Gastroesophageal sphincter (tissue), 4 donors: ENCODE measurements around the gene CDR2. TPM values are rescaled to one million over a fixed set of nuclear protein-coding genes. Genes with fewer than 3 reads are reported as not detected.

Source experiments
- ATAC-seq: fragments of 150-250 bp; one replicate; pipeline ENCODE4 v1.9.1; 2016; ENCODE audit warnings: mild to moderate bottlenecking, moderate library complexity
- H3K27ac ChIP-seq, 4 donors: fragments of 200-600 bp; sonication (generic) in 3 of 4; 1 replicate in 3 of 4; 2 replicates in 1 of 4; pipeline ENCODE4 v1.5.1; 2016 to 2019
- H3K27me3 ChIP-seq: fragments of 200-600 bp; sonication (generic); one replicate; pipeline ENCODE4 v1.5.1; 2019
- H3K36me3 ChIP-seq, 2 donors: fragments of 200-600 bp; sonication (generic); one replicate each; pipeline ENCODE4 v1.5.1; 2019; ENCODE audit warnings: control low read depth in 1 of 2
- H3K4me1 ChIP-seq, 3 donors: fragments of 200-600 bp; sonication (generic); 1 replicate in 2 of 3; 2 replicates in 1 of 3; pipeline ENCODE4 v1.5.1; 2016 to 2019; ENCODE audit warnings: control low read depth in 2 of 3
- H3K4me3 ChIP-seq, 2 donors: fragments of 200-600 bp; sonication (generic); one replicate each; pipeline ENCODE4 v1.5.1; 2019; ENCODE audit warnings: mild to moderate bottlenecking in 1 of 2, moderate library complexity in 1 of 2
- H3K9me3 ChIP-seq, 3 donors: fragments of 200-600 bp; sonication (generic); one replicate each; pipeline ENCODE4 v1.5.1; 2017 to 2019; ENCODE audit warnings: control low read depth in 2 of 3
- CTCF ChIP-seq, 4 experiments: fragments of 200-600 bp in 2 of 4; fragments of 450-650 bp in 2 of 4; sonication (generic) in 1 of 4; IDR thresholded peaks; one replicate each; pipeline ENCODE4 v1.5.1; 2017 to 2019; ENCODE audit warnings: antibody characterized with exemption in 4 of 4, mild to moderate bottlenecking in 2 of 4, moderate library complexity in 2 of 4
- EP300 ChIP-seq: sonication (generic); formaldehyde crosslinking; IDR thresholded peaks from one replicate; pipeline ENCODE4 v1.6.1; 2017; ENCODE audit warnings: antibody characterized with exemption, mild to moderate bottlenecking
- POLR2A ChIP-seq, 2 donors: fragments of 450-650 bp; IDR thresholded peaks; one replicate each; pipeline ENCODE4 v1.6.1; 2017; ENCODE audit warnings: antibody characterized with exemption in 2 of 2, mild to moderate bottlenecking in 2 of 2, moderate library complexity in 1 of 2
- POLR2AphosphoS5 ChIP-seq: sonication (generic); formaldehyde crosslinking; IDR thresholded peaks from one replicate; pipeline ENCODE4 v1.6.1; 2017; ENCODE audit warnings: antibody characterized with exemption
- WGBS, 2 donors: methylation state at CpG; one replicate each; pipeline ENCODE4 v1.1.5; 2018; ENCODE audit warnings: low coverage in 1 of 2; 5-methylcytosine and 5-hydroxymethylcytosine counted together
- total RNA-seq, 4 donors: library from RNA; depleted of rRNA; stranded (reverse); fragments of >200 nt; gene quantifications; one replicate each; pipeline ENCODE4 v1.1.0, GENCODE V29; 2016

The CDR2 gene
- total RNA-seq, 4 donors from 2014 or later = 36.1 to 48.3 (median 41.7) TPM

- TF ChIP-seq EP300 (no peak), POLR2A (IDR thresholded peaks at IDR 0.05) (no peak), POLR2AphosphoS5 (no peak), CTCF (IDR thresholded peaks at IDR 0.05) (no peak)
- Histone ChIP-seq H3K36me3 (peaks cover 0 to 67% of the 10 kb centered on the region in 2 donors), H3K27me3 (no peaks in the 10 kb centered on the region), H3K4me1 (peaks cover 0 to 8% (median 0%) of the 10 kb centered on the region in 3 donors), H3K27ac (no peak overlapping the region), H3K9me3 (peaks cover 0 to 11% (median 0%) of the 10 kb centered on the region in 3 donors), H3K4me3 (no peak overlapping the region)
- WGBS, 2 donors = 66 to 82% methylated on average over 5 to 6 of the region's 6 CpGs
- peak; percentile 75 for ATAC-seq
Observed at GRCh38 chr16:22333457-22333994, 40.9 kb downstream of the CDR2 start.

GRCh38 chr16:22330326-22330725 lies 44.1 kb downstream of the CDR2 start:
- H3K27ac ChIP-seq = no peak overlapping the region
- no peak for ATAC-seq
- peaks cover 0 to 87% of the 10 kb centered on the region in 2 donors for H3K36me3 ChIP-seq
- H3K27me3 ChIP-seq = no peaks in the 10 kb centered on the region
- no peak overlapping the region for H3K4me3 ChIP-seq
- no peaks in the 10 kb centered on the region for H3K9me3 ChIP-seq
- peaks cover 0 to 14% (median 0%) of the 10 kb centered on the region in 3 donors for H3K4me1 ChIP-seq
- WGBS, 2 donors = 36% methylated on average over 3 to 4 of the region's 4 CpGs
- TF ChIP-seq POLR2A (IDR thresholded peaks at IDR 0.05) (no peak), CTCF (IDR thresholded peaks at IDR 0.05) (no peak), EP300 (no peak), POLR2AphosphoS5 (no peak)

- no peak for TF ChIP-seq EP300
- no peak for TF ChIP-seq POLR2A (IDR thresholded peaks at IDR 0.05)
- TF ChIP-seq POLR2AphosphoS5 = no peak
- TF ChIP-seq CTCF (IDR thresholded peaks at IDR 0.05) = no peak
- Histone ChIP-seq H3K27me3 (no peaks in the 10 kb centered on the region), H3K27ac (no peak overlapping the region), H3K36me3 (peaks cover 0 to 87% of the 10 kb centered on the region in 2 donors), H3K9me3 (no peaks in the 10 kb centered on the region), H3K4me3 (no peak overlapping the region), H3K4me1 (peaks cover 0 to 14% (median 0%) of the 10 kb centered on the region in 3 donors)
- ATAC-seq = no peak
- 87 to 92% methylated on average over 2 to 3 of the region's 9 CpGs for WGBS, 2 donors
Observed at GRCh38 chr16:22329199-22329695, 45.2 kb downstream of the CDR2 start.

GRCh38 chr16:22328081-22328725 lies 46.2 kb downstream of the CDR2 start:
- Histone ChIP-seq H3K27me3 (no peaks in the 10 kb centered on the region), H3K4me3 (no peak overlapping the region), H3K4me1 (peaks cover 0 to 14% (median 0%) of the 10 kb centered on the region in 3 donors), H3K9me3 (no peaks in the 10 kb centered on the region), H3K36me3 (peaks cover 0 to 87% of the 10 kb centered on the region in 2 donors), H3K27ac (no peak overlapping the region)
- WGBS, 2 donors = 80% methylated on average over 1 of the region's 10 CpGs; no CpG with 5 or more reads in 1 of the 2 donors
- TF ChIP-seq EP300 (no peak), POLR2AphosphoS5 (no peak), POLR2A (IDR thresholded peaks at IDR 0.05) (no peak), CTCF (IDR thresholded peaks at IDR 0.05) (no peak)
- no peak for ATAC-seq

GRCh38 chr16:22327446-22327775 lies 47.0 kb downstream of the CDR2 start:
- Histone ChIP-seq H3K27ac (no peak overlapping the region), H3K27me3 (no peaks in the 10 kb centered on the region), H3K4me1 (peaks cover 0 to 14% (median 0%) of the 10 kb centered on the region in 3 donors), H3K4me3 (no peak overlapping the region), H3K36me3 (peaks cover 0 to 87% of the 10 kb centered on the region in 2 donors), H3K9me3 (no peaks in the 10 kb centered on the region)
- WGBS, 2 donors = no CpG with 5 or more reads among the region's 6 CpGs
- TF ChIP-seq POLR2AphosphoS5 (no peak), POLR2A (IDR thresholded peaks at IDR 0.05) (no peak), EP300 (no peak), CTCF (IDR thresholded peaks at IDR 0.05) (no peak)
- no peak for ATAC-seq
